DOHH2 (cell line): Measurements from ENCODE around the gene MAPK13.
"Not testable (repeated sequence)": the region's sequence is repeated elsewhere in the genome, so short reads cannot be mapped to it uniquely, and the experiment has no call there.

Experiments used
- H3F3A ChIP-seq: fragments of 200-600 bp; sonication (generic), shearing (Covaris generic); 2 replicates; pipeline ENCODE4 v1.6.0; 2016; ENCODE audit warnings: antibody characterized with exemption, mild to moderate bottlenecking; ENCODE audit not compliant: control insufficient read depth, insufficient read depth
- H3K27ac ChIP-seq: fragments of 200-600 bp; sonication (generic); 2 replicates; pipeline ENCODE4 v1.5.1; 2014; ENCODE audit warnings: low read depth, mild to moderate bottlenecking, low read length, moderate library complexity
- H3K27me3 ChIP-seq: fragments of 200-600 bp; sonication (generic); 2 replicates; pipeline ENCODE4 v1.6.1; 2014; ENCODE audit warnings: mild to moderate bottlenecking, low read length, mixed read lengths; ENCODE audit not compliant: control insufficient read depth
- H3K36me3 ChIP-seq: fragments of 200-600 bp; sonication (generic); 2 replicates; pipeline ENCODE4 v1.6.1; 2014; ENCODE audit warnings: mild to moderate bottlenecking, low read length, moderate library complexity, mixed read lengths; ENCODE audit not compliant: control insufficient read depth
- H3K4me1 ChIP-seq: fragments of 200-600 bp; sonication (generic); 2 replicates; pipeline ENCODE4 v1.6.1; 2014; ENCODE audit warnings: mild to moderate bottlenecking, low read length, mixed read lengths; ENCODE audit not compliant: control insufficient read depth
- H3K4me2 ChIP-seq: fragments of 200-600 bp; sonication (generic); 2 replicates; pipeline ENCODE4 v1.6.0; 2014; ENCODE audit warnings: mild to moderate bottlenecking, low read length, moderate library complexity
- H3K4me3 ChIP-seq: fragments of 200-600 bp; sonication (generic); 2 replicates; pipeline ENCODE4 v1.5.1; 2014; ENCODE audit warnings: mild to moderate bottlenecking, low read length, mixed read lengths
- H3K79me2 ChIP-seq: fragments of 200-600 bp; sonication (generic); 2 replicates; pipeline ENCODE4 v1.6.1; 2014; ENCODE audit warnings: mild to moderate bottlenecking, low read length, mixed read lengths; ENCODE audit not compliant: control insufficient read depth
- H3K9me2 ChIP-seq: fragments of 200-600 bp; sonication (generic); replicated peaks from 2 replicates; pipeline ENCODE4 v1.6.1; 2014; ENCODE audit warnings: mild to moderate bottlenecking, low read length, mixed read lengths; ENCODE audit not compliant: control insufficient read depth
- H3K9me3 ChIP-seq: fragments of 200-600 bp; sonication (generic); 2 replicates; pipeline ENCODE4 v1.6.1; 2014; ENCODE audit warnings: antibody characterized with exemption, low read length, mixed read lengths; ENCODE audit not compliant: control insufficient read depth, insufficient read depth
- H4K20me1 ChIP-seq: fragments of 200-600 bp; sonication (generic); 2 replicates; pipeline ENCODE4 v1.6.0; 2014; ENCODE audit warnings: low read depth, mild to moderate bottlenecking, antibody characterized with exemption, low read length, moderate library complexity; ENCODE audit not compliant: control insufficient read depth, insufficient read depth
- CTCF ChIP-seq: fragments of 200-600 bp; sonication (generic); IDR thresholded peaks from one replicate; pipeline ENCODE4 v1.5.1; 2014; ENCODE audit warnings: antibody characterized with exemption, mild to moderate bottlenecking, low read depth, low read length; ENCODE audit not compliant: poor library complexity, severe bottlenecking
- EZH2phosphoT487 ChIP-seq: fragments of 200-600 bp; sonication (generic); IDR thresholded peaks from 2 replicates; pipeline ENCODE4 v1.6.1; 2017; ENCODE audit warnings: borderline replicate concordance, mild to moderate bottlenecking, antibody characterized with exemption, low read length, moderate library complexity, mixed read lengths

The MAPK13 gene

GRCh38 chr6:36129941-36130666 is at the start of gene MAPK13:
Gene MAPK13, plus strand, starts transcription at chr6:36130513. Its CDS starts 70 bp downstream, at chr6:36130583.
- TF ChIP-seq CTCF (no peak), EZH2phosphoT487 (no peak)

GRCh38 chr6:36082318-36082717 is 48.0 kb upstream of the MAPK13 start:
- H3K79me2 ChIP-seq, result no peaks in the 10 kb centered on the region
- no peak overlapping the region for H3K4me2 ChIP-seq
- no peak overlapping the region for H3K27ac ChIP-seq
- no peaks in the 10 kb centered on the region for H3K27me3 ChIP-seq
- H3K9me3 ChIP-seq, result peaks cover 12% of the 10 kb centered on the region; the same call in 1 of the 2 replicates
- H4K20me1 ChIP-seq, result no peaks in the 10 kb centered on the region
- H3K36me3 ChIP-seq, result peaks cover 72% of the 10 kb centered on the region
- no peaks in the 10 kb centered on the region for H3F3A ChIP-seq
- H3K9me2 ChIP-seq, result no peaks in the 10 kb centered on the region
- H3K4me1 ChIP-seq, result peaks cover 10% of the 10 kb centered on the region
- no peak for TF ChIP-seq EZH2phosphoT487
- TF ChIP-seq CTCF, result no peak
- no peak overlapping the region for H3K4me3 ChIP-seq

More at GRCh38 chr6:36129941-36130666, at the start of gene MAPK13:
- Histone ChIP-seq H4K20me1 (no peaks in the 10 kb centered on the region), H3K9me2 (no peaks in the 10 kb centered on the region), H3F3A (peaks cover 3% of the 10 kb centered on the region), H3K36me3 (peaks cover 3% of the 10 kb centered on the region; the same call in 1 of the 2 replicates), H3K4me3 (peak within 1 kb of the TSS; percentile 84), H3K4me2 (peak within 1 kb of the TSS; percentile 93), H3K9me3 (no peaks in the 10 kb centered on the region), H3K79me2 (peaks cover 6% of the 10 kb centered on the region; the same call in 1 of the 2 replicates), H3K27me3 (no peaks in the 10 kb centered on the region), H3K4me1 (peaks cover 47% of the 10 kb centered on the region), H3K27ac (peak within 1 kb of the TSS; percentile 64)

GRCh38 chr6:36083446-36083845 is 46.9 kb upstream of the MAPK13 start:
- peaks cover 12% of the 10 kb centered on the region; the same call in 1 of the 2 replicates for H3K9me3 ChIP-seq
- H3K4me3 ChIP-seq, result no peak overlapping the region
- no peak overlapping the region for H3K4me2 ChIP-seq
- no peak for TF ChIP-seq EZH2phosphoT487
- no peak for TF ChIP-seq CTCF
- no peak overlapping the region for H3K27ac ChIP-seq
- H3K9me2 ChIP-seq, result no peaks in the 10 kb centered on the region
- no peaks in the 10 kb centered on the region for H4K20me1 ChIP-seq
- H3K4me1 ChIP-seq, result peaks cover 11% of the 10 kb centered on the region
- H3F3A ChIP-seq, result no peaks in the 10 kb centered on the region
- no peaks in the 10 kb centered on the region for H3K79me2 ChIP-seq
- H3K27me3 ChIP-seq, result no peaks in the 10 kb centered on the region
- H3K36me3 ChIP-seq, result peaks cover 62% of the 10 kb centered on the region

GRCh38 chr6:36088204-36088603 is 42.1 kb upstream of the MAPK13 start:
- H3K4me1 ChIP-seq, result peaks cover 11% of the 10 kb centered on the region

More at GRCh38 chr6:36088204-36088603, 42.1 kb upstream of the MAPK13 start:
- peaks cover 14% of the 10 kb centered on the region for H3K36me3 ChIP-seq
- H3F3A ChIP-seq, H3K9me3 ChIP-seq, H4K20me1 ChIP-seq, H3K4me3 ChIP-seq, H3K9me2 ChIP-seq, H3K27ac ChIP-seq, H3K79me2 ChIP-seq, H3K4me2 ChIP-seq, H3K27me3 ChIP-seq: not testable (repeated sequence)
